Measurements from ENCODE around the gene NMT2. TPM values are rescaled to one million over a fixed set of nuclear protein-coding genes. Genes with fewer than 3 reads are reported as not detected.
A peak's percentile ranks its signal among the peaks of the same experiment; 100 is the strongest.

Gene NMT2
- total RNA-seq, 2 donors from 2014 or later: 18.3 to 39.6 TPM

- Histone ChIP-seq H3K27me3 (replicated peaks; ENCODE audit: insufficient read depth) (no peaks in the 10 kb centered on the region), H3K27ac (no peak overlapping the region), H3K4me3 (no peak overlapping the region), H3K9me3 (no peaks in the 10 kb centered on the region), H3K36me3 (no peaks in the 10 kb centered on the region), H3K4me1 (replicated peaks) (peaks cover under 1% of the 10 kb centered on the region)
- intact Hi-C loops (cut with DNase I): no loop called here
- TF ChIP-seq POLR2A (IDR thresholded peaks at IDR 0.05): no peak
- no peak for TF ChIP-seq POLR2AphosphoS5 (IDR thresholded peaks at IDR 0.05)
- TF ChIP-seq CTCF (IDR thresholded peaks at IDR 0.05): no peak
- 87% methylated on average over 11 of the region's 11 CpGs for WGBS
- DNase-seq (ENCODE audit: low spot score): no peak
Measured at GRCh38 chr10:15136129-15137035, 32.1 kb downstream of the NMT2 start.

- no peaks in the 10 kb centered on the region for H3K27me3 ChIP-seq (replicated peaks; ENCODE audit: insufficient read depth)
- no peak for DNase-seq (ENCODE audit: low spot score)
- over 99% methylated on average over 5 of the region's 5 CpGs for WGBS
- no peak overlapping the region for H3K4me3 ChIP-seq
- TF ChIP-seq CTCF (IDR thresholded peaks at IDR 0.05): no peak
- TF ChIP-seq POLR2AphosphoS5 (IDR thresholded peaks at IDR 0.05): no peak
- no peak for TF ChIP-seq POLR2A (IDR thresholded peaks at IDR 0.05)
- H3K9me3 ChIP-seq: no peaks in the 10 kb centered on the region
- no peaks in the 10 kb centered on the region for H3K36me3 ChIP-seq
- H3K27ac ChIP-seq: no peak overlapping the region
- intact Hi-C loops (cut with DNase I): no loop called here
- H3K4me1 ChIP-seq (replicated peaks): no peaks in the 10 kb centered on the region
Measured at GRCh38 chr10:15131330-15131729, 37.2 kb downstream of the NMT2 start.

GRCh38 chr10:15124908-15125307 is 43.6 kb downstream of the NMT2 start:
- H3K36me3 ChIP-seq: peaks cover 0 to 2% of the 10 kb centered on the region in 2 donors
- H3K27ac ChIP-seq: no peak overlapping the region
- no peak for TF ChIP-seq CTCF (IDR thresholded peaks at IDR 0.05)
- TF ChIP-seq POLR2A (IDR thresholded peaks at IDR 0.05): no peak
- TF ChIP-seq POLR2AphosphoS5 (IDR thresholded peaks at IDR 0.05): no peak
- H3K4me3 ChIP-seq: no peak overlapping the region
- H3K9me3 ChIP-seq: no peaks in the 10 kb centered on the region
- 89% methylated on average over 3 of the region's 3 CpGs for WGBS
- intact Hi-C loops (cut with DNase I): no loop called here
- no peaks in the 10 kb centered on the region for H3K27me3 ChIP-seq (replicated peaks; ENCODE audit: insufficient read depth)
- no peak for DNase-seq (ENCODE audit: low spot score)
- H3K4me1 ChIP-seq (replicated peaks): no peaks in the 10 kb centered on the region

GRCh38 chr10:15124190-15124589 is 44.3 kb downstream of the NMT2 start:
- intact Hi-C loops (cut with DNase I): no loop called here
- H3K36me3 ChIP-seq: peaks cover 0 to 2% of the 10 kb centered on the region in 2 donors
- 79% methylated on average over 9 of the region's 9 CpGs for WGBS

More at GRCh38 chr10:15124190-15124589, 44.3 kb downstream of the NMT2 start:
- peak overlapping the region in 1 of 2 donors; percentile 27 for H3K27ac ChIP-seq
- no peaks in the 10 kb centered on the region for H3K9me3 ChIP-seq
- H3K27me3 ChIP-seq (replicated peaks; ENCODE audit: insufficient read depth): no peaks in the 10 kb centered on the region
- no peaks in the 10 kb centered on the region for H3K4me1 ChIP-seq (replicated peaks)
- no peak overlapping the region for H3K4me3 ChIP-seq
- no peak for DNase-seq (ENCODE audit: low spot score)
- TF ChIP-seq CTCF (IDR thresholded peaks at IDR 0.05) (no peak), POLR2A (IDR thresholded peaks at IDR 0.05) (no peak), POLR2AphosphoS5 (IDR thresholded peaks at IDR 0.05) (no peak)

All from prostate gland (tissue), 2 donors.